ENCODE data around the gene C6orf118.

The C6orf118 gene

DNA sequence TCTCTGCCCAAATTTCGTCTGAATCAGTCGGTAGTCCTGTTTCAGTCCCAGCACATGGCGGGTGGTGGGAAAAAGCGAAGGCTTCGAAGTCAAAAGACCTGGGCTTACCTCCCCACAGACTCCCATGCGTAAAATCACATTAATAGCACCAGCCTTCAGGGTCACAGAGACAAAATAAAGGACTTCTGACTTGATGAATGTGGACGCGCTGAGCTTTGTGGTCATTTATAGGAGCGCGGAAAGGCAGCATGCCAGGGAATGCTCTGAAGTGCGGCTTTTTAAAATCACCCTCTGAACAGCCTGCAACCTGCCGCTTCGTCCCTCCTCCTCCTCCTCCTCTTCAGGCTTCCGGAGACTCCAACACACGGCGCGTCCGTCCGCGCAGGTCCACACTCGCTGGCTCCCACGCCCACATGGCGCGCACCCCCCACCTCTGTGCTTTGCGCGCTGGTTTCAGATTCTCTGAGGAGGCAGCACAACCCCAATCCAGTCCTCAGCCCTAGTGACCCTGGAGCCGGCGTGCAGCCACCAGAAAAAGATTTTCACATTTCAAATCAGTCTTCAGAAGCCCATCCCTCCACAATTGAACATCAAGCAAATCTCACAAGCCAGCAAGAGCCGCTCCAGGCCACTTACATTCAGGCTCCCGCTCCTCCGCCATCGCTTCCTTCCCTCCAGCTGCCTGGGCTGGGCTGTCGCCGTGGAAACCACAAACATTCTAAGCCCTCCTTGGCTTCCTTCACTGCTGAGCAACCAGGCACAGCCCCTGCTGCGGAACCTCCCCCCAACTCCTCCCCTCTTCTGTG lies at the start of gene C6orf118:
Gene C6orf118 (minus strand): TSS at position 680 of the 806 bp plus-strand sequence. CDS start 19 bp downstream, at position 661.
- DNase-seq = no peak

DNA sequence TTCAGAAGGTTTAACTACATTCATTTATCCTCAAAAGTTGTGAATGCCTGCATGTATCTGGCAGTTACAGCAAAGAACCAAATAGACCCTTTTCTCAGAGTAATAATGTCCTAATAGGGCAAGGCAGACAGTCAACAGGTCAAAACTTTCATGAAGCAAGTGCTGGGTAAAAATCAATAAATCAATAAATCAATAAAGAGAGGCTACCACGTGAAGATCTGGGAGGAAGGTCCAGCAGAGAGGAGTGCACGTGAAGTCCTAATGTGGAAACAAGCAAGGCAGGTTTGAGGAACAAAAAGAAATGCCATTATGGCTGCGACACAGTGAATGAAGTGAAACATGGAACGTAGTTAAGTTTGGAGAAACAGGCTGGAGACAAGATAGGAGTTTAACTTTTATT lies 36.3 kb upstream of the C6orf118 start:
- DNase-seq = no peak

DNA sequence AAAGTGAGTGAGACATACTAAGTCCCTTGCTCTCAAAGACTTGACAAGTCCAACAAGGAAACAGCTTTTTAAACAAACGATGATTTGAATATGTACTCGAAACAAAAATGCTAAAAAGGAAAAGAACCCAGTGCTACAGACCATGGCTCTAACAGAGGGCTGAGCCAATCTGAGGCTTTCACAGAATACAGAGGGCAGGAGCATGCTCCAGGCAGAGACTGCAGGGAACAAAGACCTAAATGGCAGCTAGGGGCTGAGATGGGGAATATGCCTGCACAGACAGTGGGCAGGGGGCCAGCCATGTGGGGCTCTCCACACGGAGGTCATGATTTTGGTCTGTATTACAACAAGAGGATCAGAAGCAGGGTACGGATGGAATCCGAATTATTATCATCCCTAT lies 31.1 kb upstream of the C6orf118 start:
- DNase-seq = no peak

DNA sequence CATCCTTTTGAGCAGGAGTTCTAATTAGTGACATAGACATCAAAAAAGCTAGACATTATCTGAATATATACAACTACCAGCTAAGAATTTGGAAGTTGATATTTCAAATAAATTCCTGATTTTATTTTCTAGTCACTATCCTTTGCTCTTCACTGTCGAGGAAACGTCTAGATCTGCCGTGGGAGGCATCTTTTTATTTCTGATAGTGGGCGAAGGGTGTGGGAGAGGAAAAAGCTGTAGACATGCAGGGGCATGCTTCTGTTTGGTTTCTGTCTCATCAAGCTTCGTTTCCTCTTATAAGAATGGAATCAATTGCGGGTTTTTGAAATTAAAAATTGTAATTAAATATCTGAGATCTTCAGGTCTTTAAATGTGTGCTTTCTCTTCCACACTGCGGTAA lies 16.2 kb upstream of the C6orf118 start:
- DNase-seq = no peak

DNA sequence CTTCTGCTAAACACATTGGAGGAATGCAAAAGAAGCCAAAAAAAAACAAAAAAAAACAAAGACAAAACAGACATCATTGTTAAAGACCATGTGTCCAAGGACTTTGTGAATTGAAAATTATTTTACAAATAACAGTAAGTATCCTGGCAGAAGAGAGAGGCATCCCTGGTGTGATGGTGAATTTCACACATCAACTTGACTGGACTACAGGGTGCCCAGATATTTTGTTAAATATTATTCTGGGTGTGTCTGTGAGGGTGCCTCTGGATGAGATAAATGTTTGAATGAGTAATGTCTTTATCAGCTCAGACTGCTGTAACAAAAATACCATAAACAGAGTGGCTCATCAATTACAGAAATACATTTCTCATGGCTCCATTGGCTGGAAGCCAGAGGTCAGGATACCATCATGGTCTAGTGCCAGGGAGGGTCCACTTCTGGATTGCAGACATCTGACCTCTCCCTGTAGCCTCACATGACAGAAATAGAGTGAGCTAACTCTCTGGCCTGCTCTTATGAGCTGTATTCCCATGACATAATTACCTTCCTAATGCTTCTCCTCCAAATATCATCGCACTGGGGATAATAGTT lies 12.2 kb upstream of the C6orf118 start:
- no peak for DNase-seq

DNA sequence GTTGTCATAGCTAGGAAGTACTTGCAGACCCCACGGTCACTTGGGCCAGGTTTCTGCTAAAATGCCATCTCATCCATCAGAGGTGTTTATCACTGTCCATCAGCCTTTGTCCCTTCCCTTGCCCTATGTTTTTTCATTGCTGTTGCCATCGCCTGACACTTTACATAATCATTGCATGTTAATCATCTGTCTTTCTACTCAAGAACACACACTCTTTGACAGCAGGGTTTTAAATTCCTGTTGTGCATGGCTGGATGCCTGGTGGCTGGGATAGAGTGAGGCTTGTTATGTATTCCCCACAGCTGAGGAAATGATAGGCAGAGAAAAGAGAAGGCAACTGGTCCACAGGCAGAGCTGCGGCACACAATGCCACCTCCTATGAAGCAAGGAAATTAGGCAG lies 11.7 kb upstream of the C6orf118 start:
- no peak for DNase-seq

DNA sequence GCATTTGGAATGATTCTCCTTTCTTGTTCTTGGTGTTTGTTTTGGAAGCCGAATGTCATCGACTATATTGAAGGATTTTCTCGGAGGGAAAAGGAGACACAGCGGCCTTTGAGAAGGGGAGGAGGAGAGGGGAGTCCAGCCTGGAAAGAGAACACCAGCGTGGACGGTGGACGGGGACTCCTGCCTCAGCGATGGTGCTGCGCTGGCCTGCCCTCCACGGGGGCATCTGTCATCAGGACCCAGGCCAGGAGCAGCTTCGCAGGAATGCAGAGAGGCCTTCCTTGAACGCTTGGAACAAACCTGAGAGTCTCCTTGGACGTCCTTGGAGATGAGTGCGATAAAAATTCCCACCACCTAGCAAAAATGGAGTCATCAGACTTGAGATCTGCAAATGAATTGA lies 8.3 kb upstream of the C6orf118 start:
- no peak for DNase-seq

DNA sequence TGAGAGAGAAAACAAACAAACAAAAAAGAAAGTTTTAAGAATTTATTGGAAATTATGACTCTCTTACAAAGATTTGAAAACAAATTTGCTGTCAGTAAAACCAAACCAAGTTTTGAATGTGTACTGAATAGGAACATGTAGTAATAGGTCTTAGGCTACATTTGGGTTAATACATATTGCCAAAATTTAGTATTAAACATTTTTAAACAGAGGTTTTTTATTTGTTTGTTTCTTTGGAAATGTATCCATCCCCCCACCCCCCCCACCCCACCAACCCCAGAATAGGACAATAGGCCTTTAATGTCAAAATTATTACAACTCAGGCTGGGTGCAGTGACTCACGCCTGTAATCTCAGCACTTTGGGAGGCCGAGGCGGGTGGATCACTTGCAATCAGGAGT lies 2.5 kb downstream of the C6orf118 start:
- no peak for DNase-seq

DNA sequence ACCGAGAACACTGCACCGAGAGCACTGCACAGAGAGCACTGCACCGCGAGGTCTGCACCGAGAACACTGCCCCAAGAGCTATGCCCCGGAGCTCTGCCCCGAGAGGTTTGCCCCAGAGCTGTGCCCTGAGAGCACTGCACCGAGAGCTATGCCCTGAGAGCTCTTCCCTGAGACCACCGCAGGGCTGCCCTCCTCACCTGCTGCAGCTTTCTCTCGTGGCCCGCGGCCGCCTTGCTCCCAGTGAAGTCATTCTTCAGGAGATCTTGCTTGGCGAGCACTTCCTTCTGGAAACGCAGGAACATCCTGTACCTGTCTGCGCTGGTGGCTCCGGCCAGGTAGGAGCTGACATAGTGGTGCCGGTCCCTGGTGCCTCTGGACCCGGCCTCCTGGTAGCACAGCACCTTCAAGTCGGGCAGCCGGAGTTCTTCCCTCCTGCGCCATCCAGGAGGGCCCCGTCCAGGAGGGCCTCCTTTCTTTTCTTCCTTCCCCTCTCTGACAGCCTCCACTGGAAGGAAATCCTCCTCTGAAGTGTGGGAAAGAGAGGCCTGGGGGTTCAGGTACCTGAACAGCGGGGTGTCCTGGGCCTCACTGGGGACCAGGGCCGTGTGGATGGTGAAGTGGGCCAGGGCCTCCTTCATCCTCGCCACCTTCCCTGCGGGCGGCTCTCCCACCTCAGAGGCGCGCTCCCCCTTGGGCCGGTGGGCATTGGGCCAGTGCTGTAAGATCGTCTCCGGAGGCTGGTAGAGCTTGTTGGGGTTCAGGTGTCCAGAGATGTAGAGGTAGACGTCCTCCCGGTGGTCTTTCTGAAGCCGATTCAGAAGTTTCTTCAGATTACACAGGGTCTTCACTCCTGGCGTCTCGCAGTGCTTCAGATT lies 7.8 kb downstream of the C6orf118 start:
- no peak for DNase-seq

DNA sequence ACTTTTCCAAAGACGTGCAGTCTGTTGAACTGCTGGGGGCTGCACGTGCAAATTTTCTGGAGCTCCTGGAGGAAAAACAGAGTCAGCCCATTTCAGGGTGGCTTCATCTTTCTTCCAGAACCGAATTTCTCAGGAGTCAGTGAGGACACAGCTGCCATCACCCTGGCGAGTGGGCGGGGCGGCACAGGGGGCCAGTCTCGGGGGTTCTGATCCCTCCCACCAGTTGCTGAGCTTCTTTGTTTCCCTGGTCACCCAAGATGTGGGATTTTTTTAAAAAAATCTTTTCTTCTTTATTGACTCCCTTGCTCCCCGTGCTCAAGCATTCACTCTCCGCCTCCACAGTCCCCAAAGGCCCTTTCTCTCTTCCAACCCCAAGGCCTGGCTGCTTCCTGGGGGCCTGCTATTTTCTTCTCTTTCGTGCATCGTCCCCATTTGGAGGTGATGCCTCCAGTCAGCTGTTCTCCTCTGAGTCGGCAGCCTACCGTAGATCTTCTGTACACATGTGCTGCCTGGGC lies 8.9 kb downstream of the C6orf118 start:
- DNase-seq = no peak

DNA sequence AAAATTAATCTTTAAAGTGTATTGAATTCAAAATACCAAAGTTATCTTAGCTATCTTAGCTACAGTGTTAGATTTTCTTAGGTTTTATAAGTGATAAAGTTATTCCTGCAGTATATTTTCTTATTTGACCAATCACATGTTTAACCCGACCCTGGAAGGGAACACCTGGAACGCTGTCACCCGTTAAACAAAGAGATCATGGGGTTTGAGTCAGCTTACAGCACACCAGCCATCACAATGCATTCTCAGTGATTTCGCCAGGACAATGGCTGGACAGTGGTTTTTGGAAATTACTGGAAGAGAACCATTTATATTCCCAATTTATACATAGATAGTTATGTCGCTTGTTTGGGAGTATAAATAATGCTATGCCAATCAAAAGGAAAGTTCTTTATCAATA lies 10.5 kb downstream of the C6orf118 start:
- no peak for DNase-seq

DNA sequence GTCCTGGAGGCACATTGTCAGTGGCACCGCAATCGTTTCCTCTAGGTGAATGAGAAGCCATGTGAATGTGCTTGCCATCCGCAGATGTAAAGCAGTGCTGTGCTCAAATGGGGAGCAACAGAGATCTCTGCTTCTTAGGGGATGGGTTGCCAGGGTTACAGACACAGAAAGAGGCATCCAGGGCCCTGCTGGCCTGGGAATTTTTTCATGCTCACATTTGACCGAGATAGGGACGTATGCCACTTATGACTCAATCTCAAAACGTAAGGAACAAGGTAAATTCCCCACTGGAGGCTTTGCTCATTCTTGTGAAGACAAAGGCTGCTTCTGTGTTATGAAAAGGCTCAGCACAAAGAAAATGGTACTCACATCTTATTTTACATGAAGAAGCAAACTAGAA lies 11.0 kb downstream of the C6orf118 start:
- no peak for DNase-seq

DNA sequence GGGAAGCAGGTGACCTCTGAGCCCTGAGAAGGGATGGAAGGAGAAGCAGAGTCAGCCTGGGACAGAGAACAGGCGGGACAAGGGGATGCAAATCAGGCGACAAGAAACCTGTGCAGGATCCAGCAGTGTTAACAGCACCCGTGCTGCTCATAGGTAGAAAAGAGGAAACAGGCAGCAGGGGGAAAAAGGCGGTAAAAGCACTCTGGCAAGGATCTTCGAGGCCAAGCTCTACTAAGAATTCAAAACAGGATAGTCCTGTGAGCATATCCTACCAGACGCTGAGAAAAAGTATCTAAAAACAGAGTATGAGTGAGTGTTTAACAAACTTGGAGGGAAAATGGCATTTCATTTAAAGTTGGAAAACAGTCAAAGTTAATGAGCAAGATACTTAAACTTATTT lies 16.7 kb downstream of the C6orf118 start:
- DNase-seq = no peak

DNA sequence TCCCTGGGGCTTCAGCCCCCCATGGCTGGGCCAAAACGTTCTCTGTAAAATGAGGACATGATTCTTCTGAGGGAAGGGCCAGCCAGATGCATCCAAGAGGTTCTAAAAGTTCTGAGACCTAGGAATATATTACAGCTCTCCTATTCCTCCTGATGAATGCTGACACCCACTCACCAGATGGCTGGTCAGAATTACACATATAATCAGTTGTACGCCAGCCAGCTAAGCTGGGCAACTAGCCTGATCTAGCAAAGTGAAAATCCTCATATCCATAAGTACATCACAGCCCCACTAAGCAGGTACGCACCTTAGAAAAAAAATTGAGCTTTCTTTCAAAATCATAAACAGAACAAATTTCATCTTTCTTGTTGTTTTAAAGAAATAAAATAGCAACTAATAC lies 34.8 kb downstream of the C6orf118 start:
- DNase-seq = no peak

DNA sequence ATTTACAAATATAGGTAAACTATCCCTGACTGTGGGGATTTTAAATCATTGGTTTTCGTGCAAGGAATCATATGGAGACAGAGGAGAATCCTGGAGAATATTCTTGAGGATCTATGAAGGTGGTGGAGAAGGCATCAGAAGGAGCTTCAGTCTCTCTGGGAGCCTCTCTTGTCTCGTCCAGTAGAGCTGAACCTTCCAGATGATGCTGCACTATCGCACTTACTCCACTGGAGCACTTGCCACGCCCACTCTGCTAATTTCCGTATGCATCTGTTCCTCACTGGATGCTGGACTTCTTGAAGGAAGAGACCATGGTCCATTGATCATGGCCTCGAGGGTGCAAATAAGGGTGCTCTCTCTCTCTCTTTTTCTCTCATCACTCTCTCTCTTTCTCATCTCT lies 36.8 kb downstream of the C6orf118 start:
- DNase-seq = no peak

DNA sequence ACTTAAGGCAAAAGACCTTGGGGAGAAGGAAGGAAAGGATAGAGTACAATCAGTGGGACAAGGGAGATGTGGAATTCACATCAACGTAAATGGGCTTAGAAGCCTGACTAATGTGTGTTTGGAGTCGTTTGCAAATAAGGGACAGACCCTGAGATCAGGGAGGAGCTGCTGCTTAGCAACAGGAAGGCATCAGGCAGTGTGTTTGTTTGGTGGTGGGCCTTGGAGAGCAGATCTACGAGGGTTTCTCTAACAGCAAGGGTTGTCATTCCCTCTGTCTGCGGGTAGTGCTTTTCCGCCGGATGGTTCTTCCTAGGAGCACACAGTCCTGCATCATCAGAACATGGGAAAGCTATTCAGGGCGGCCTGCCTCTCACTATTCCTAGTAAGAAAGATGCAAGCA lies 40.4 kb downstream of the C6orf118 start:
- DNase-seq = no peak

DNA sequence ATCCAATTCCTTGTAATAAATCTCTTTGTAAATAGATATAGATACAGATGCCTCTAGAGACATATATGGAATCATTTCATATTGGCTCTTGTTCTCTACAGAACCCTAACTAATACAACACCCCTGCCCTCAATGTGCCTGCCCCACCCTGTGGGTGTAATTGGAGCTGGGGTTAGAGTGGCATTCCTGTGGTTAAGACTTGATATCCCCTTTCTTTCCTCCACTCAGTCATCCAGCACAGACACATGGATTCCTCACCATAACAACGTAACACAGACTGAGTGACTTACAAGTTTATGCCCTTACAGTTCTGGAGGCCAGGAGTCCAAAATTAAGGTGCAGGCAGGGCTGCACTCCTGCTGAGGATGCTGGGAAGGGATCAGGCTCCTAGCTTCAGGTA lies 42.8 kb downstream of the C6orf118 start:
- DNase-seq = no peak

DNA sequence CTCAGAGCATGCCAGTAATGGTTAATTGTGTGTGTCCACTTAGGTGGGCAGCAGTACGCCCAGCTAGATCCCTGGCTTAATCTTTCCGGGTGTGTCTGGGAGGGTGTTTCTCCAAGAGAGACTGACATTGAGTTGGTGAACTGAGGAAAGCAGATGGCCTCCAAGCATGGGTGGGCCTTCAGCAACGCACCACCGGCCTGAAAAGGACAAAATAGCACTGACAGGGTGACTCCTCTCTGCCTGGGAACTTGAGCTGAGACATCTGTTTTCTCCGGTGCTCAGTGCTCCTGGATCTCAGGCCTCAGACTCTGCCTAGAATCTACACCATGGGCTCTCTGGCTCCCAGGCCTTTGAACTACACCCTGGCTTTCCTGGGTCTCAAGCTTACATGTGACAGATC lies 43.2 kb downstream of the C6orf118 start:
- no peak for DNase-seq

DNA sequence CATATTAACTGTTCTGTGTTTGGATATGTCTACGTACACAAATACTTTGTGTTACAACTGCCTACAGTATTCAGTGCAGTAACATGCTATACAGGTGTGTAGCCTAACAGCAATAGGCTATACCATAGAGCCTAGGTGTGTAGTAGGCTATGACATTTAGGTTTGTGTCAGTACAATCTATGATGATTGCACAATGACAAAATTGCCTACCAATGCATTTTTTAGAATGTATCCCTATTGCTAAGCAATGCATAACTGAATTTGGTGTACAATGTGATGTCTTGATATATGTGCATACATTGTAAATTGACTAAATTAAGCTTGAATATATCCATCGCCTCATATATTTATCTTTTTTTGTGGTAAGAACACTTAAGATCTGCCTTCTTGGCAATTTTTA lies 48.9 kb downstream of the C6orf118 start:
- DNase-seq = no peak

DNA sequence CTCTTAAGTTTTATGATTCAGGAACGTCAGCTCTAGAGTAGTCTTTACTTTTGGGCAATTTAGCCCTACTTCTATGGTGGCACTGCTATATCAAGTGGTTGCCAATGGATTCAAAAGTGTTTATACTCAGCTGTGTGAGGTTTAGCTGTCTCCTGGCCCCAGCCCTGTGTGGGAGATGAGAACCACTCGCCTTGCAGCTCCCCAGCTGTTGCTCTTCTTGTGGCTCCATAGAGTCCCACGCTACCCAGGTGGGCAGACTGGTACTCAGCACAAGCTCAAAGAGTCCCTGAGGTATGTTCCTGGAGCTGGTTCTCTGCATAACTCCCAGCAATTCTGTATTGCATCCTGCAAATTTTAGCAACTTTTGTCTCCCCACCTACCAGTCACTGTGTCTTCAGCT lies 59.6 kb downstream of the C6orf118 start:
- no peak for DNase-seq

DNA sequence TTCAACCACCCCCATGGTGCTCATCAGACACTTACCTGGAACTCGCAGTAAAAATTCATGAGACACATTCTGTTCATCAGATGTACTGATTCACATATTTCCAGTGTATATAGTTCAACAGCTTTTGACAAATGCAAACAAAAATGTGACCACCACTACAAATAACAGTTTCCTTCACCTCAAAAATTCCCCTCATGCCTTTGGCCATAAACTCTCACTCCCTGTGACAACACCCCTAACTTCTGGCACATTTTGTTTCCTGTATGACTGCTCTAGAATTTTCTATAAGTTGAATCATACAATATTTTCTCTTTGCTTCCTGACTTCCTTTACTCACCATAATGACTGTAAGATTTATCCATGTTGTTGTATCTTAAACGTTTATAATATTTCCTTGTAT lies 63.7 kb downstream of the C6orf118 start:
- DNase-seq = no peak

DNA sequence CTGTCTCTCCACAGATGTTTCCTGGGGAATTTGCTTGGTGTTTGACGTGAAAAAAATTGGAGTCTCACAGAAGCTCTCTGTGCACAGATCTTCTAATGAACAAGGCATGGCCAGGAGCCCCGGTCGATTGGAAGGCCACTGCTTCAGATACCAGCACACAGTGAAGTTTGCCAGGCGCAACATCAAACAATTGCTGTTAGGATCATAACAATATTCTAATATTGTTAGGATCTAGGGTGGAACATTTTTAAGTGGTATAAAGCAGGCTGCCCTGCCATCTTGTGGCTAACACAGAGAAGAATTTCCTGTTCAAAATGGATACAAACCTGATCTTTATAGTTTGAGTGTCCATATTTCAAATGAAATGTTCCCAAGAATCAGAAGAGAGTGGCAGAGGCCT lies 64.1 kb downstream of the C6orf118 start:
- no peak for DNase-seq

DNA sequence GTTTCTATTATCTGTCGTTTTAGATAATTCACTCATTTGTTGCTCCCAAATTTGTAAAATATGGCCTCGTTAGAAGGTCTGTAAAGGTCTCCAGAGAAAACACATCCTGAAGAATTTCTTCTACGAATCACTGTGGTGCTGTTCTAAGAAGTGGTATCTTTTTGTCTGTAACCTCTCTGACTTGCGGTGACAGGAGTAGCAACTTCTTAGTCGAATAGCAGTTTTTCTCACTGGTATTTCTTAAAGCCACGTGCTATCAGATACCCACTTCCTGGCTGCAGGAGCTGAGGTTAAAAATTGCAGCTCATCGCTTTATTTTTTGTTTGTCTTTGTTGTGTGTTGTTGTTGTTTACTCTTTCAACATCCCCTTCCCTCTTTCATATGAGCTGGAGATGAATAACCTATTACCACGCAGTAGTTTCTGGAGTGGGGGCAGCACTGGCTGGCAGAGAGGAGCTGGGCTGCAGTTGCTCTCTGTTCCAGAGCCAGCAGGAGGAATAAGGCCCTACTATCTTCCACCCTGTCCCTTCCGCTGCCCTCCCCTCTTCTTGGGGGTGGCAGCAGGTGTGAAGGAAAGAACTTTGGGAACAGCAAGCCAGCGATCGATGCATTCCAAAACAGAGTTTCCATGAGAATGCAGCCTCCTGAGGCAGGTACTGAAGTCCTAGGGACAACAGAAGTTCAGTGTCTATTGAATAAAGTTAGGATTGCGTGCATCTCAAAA lies 64.7 kb downstream of the C6orf118 start:
- DNase-seq = no peak
